HL-60 (cell line): Measurements from ENCODE around the gene GPX1.

Experiments
- POLR2AphosphoS5 ChIP-seq: IDR thresholded peaks from 2 replicates; pipeline ENCODE4 v1.6.1; 2012; ENCODE audit warnings: low read depth
- TF ChIP-seq, protein P1 (sequence below): IDR thresholded peaks from 2 replicates; pipeline ENCODE4 v1.6.1; 2012; ENCODE audit warnings: low read depth; ENCODE audit not compliant: insufficient replicate concordance

DNA sequence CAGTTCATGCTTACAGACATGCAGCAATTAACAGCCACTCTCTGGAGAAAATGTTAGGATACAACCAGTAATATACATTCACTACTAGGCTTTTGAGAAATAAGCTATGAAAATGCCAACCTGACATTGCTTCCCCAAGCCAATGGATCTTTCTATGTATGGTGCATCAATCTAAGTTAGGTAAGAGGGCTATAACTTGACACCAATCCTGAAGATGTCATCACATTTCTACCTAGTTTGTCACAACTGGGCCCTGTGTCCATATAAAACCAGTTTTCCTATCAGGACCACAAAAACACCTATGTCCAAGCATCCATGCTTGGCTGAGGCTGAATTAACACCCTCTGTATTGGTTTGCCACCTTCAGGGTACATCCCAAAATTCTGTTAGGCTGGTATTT is 13.8 kb upstream of the GPX1 start:
- TF ChIP-seq POLR2AphosphoS5, result no peak
- TF ChIP-seq, protein P1, sequence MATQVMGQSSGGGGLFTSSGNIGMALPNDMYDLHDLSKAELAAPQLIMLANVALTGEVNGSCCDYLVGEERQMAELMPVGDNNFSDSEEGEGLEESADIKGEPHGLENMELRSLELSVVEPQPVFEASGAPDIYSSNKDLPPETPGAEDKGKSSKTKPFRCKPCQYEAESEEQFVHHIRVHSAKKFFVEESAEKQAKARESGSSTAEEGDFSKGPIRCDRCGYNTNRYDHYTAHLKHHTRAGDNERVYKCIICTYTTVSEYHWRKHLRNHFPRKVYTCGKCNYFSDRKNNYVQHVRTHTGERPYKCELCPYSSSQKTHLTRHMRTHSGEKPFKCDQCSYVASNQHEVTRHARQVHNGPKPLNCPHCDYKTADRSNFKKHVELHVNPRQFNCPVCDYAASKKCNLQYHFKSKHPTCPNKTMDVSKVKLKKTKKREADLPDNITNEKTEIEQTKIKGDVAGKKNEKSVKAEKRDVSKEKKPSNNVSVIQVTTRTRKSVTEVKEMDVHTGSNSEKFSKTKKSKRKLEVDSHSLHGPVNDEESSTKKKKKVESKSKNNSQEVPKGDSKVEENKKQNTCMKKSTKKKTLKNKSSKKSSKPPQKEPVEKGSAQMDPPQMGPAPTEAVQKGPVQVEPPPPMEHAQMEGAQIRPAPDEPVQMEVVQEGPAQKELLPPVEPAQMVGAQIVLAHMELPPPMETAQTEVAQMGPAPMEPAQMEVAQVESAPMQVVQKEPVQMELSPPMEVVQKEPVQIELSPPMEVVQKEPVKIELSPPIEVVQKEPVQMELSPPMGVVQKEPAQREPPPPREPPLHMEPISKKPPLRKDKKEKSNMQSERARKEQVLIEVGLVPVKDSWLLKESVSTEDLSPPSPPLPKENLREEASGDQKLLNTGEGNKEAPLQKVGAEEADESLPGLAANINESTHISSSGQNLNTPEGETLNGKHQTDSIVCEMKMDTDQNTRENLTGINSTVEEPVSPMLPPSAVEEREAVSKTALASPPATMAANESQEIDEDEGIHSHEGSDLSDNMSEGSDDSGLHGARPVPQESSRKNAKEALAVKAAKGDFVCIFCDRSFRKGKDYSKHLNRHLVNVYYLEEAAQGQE, result no peak
